OCI-LY1 (cell line): ENCODE measurements around the gene DNAL4.

Experiments
- H2AFZ ChIP-seq: fragments of 200-600 bp; sonication (generic), shearing (Covaris generic); 2 replicates; pipeline ENCODE4 v1.6.0; 2014; ENCODE audit warnings: antibody characterized with exemption, mild to moderate bottlenecking, low read length
- H3F3A ChIP-seq: fragments of 200-600 bp; sonication (generic), shearing (Covaris generic); 2 replicates; pipeline ENCODE4 v1.6.0; 2014; ENCODE audit warnings: mild to moderate bottlenecking, antibody characterized with exemption, low read length, moderate library complexity; ENCODE audit not compliant: insufficient read depth
- H3K27ac ChIP-seq: fragments of 200-600 bp; sonication (generic); 2 replicates; pipeline ENCODE4 v1.5.1; 2014; ENCODE audit warnings: low read length, mixed run types, mild to moderate bottlenecking, low read depth; ENCODE audit not compliant: poor library complexity, severe bottlenecking
- H3K27me3 ChIP-seq: fragments of 200-600 bp; sonication (generic); 2 replicates; pipeline ENCODE4 v1.6.0; 2014; ENCODE audit warnings: antibody characterized with exemption, mild to moderate bottlenecking, low read length, moderate library complexity; ENCODE audit not compliant: insufficient read depth
- H3K36me3 ChIP-seq: fragments of 200-600 bp; sonication (generic); 2 replicates; pipeline ENCODE4 v1.6.1; 2014; ENCODE audit warnings: mild to moderate bottlenecking, antibody characterized with exemption, low read length, moderate library complexity, mixed read lengths; ENCODE audit not compliant: insufficient read depth
- H3K4me1 ChIP-seq: fragments of 200-600 bp; sonication (generic); 2 replicates; pipeline ENCODE4 v1.5.1; 2014; ENCODE audit warnings: mild to moderate bottlenecking, low read length, moderate library complexity; ENCODE audit not compliant: insufficient read depth, severe bottlenecking
- H3K4me2 ChIP-seq: fragments of 200-600 bp; sonication (generic), shearing (Covaris generic); 2 replicates; pipeline ENCODE4 v1.6.1; 2014; ENCODE audit warnings: low read length
- H3K4me3 ChIP-seq: fragments of 200-600 bp; sonication (generic); 2 replicates; pipeline ENCODE4 v1.5.1; 2014; ENCODE audit warnings: low read length, low read depth, mild to moderate bottlenecking, mixed read lengths; ENCODE audit not compliant: poor library complexity, severe bottlenecking
- H3K79me2 ChIP-seq: fragments of 200-600 bp; shearing (Covaris generic); 2 replicates; pipeline ENCODE4 v1.6.1; 2016; ENCODE audit warnings: mixed run types, low read length, mixed read lengths; ENCODE audit not compliant: insufficient read depth
- H3K9ac ChIP-seq: fragments of 200-600 bp; sonication (generic), shearing (Covaris generic); 2 replicates; pipeline ENCODE4 v1.6.1; 2014; ENCODE audit warnings: mild to moderate bottlenecking, low read length, mixed read lengths
- H3K9me2 ChIP-seq: fragments of 200-600 bp; sonication (generic), shearing (Covaris generic); 2 replicates; pipeline ENCODE4 v1.6.1; 2014; ENCODE audit warnings: low read depth, mild to moderate bottlenecking, low read length, mixed read lengths
- H3K9me3 ChIP-seq: fragments of 200-600 bp; shearing (Covaris generic); 2 replicates; pipeline ENCODE4 v1.6.1; 2014; ENCODE audit warnings: low read length, mixed read lengths
- H4K20me1 ChIP-seq: fragments of 200-600 bp; sonication (generic), shearing (Covaris generic); 2 replicates; pipeline ENCODE4 v1.6.0; 2016; ENCODE audit warnings: mild to moderate bottlenecking, low read length; ENCODE audit not compliant: insufficient read depth
- CTCF ChIP-seq: fragments of 200-600 bp; sonication (generic), shearing (Covaris generic); IDR thresholded peaks from 2 replicates; pipeline ENCODE4 v1.5.1; 2017; ENCODE audit warnings: mild to moderate bottlenecking, antibody characterized with exemption, low read length, moderate library complexity, mixed read lengths
- EZH2 ChIP-seq: fragments of 200-600 bp; sonication (generic), shearing (Covaris generic); IDR thresholded peaks from 2 replicates; pipeline ENCODE4 v1.8.0; 2017; ENCODE audit warnings: borderline replicate concordance, mixed run types, mild to moderate bottlenecking, antibody characterized with exemption, low read length, moderate library complexity, mixed read lengths

Gene DNAL4

DNA sequence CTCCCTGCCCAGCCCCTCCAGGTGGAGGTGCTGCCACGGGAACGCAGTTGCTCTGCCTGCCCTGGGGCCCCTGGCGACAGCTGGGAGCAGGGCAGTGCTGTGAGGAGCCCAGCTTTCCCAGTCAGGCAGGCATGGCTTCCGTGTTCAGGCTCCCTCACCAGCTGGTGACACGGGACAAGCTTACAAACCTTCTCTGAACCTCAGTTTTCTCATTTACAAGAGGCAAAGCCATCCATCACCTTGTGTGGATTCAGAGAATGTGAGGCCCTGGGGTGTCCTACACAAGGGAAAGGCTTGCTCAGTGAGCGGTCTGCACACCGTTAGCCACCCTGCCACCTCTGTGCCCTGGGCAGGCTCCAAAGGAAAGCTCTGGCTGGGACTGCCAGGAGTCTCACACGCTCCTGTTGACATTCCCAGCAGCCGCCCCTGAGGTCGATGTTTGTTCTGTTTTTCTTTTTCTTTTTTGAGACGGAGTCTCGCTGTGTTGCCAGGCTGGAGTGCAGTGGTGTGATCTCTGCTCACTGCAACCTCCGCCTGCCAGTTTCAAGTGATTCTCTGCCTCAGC, 61.6 kb downstream of the DNAL4 start:
- no peaks in the 10 kb centered on the region for H3K27me3 ChIP-seq
- no peak overlapping the region for H3K4me2 ChIP-seq
- no peaks in the 10 kb centered on the region for H3K9me3 ChIP-seq
- no peak overlapping the region for H3K27ac ChIP-seq
- TF ChIP-seq CTCF: no peak
- no peak for TF ChIP-seq EZH2
- no peaks in the 10 kb centered on the region for H3K4me1 ChIP-seq
- H4K20me1 ChIP-seq: no peaks in the 10 kb centered on the region
- H3K4me3 ChIP-seq: no peak overlapping the region
- H2AFZ ChIP-seq: no peak overlapping the region
- no peaks in the 10 kb centered on the region for H3F3A ChIP-seq
- H3K79me2 ChIP-seq: no peaks in the 10 kb centered on the region
- no peaks in the 10 kb centered on the region for H3K9me2 ChIP-seq
- H3K36me3 ChIP-seq: peaks cover 80% of the 10 kb centered on the region; the same call in 1 of the 2 replicates
- H3K9ac ChIP-seq: no peak overlapping the region

- Histone ChIP-seq H3K9me2 (no peaks in the 10 kb centered on the region), H3K4me1 (no peaks in the 10 kb centered on the region), H4K20me1 (no peaks in the 10 kb centered on the region), H3K27ac (no peak overlapping the region), H3K36me3 (peaks cover 80% of the 10 kb centered on the region; the same call in 1 of the 2 replicates), H3K4me2 (no peak overlapping the region), H3K79me2 (no peaks in the 10 kb centered on the region), H3K9me3 (no peaks in the 10 kb centered on the region), H3F3A (no peaks in the 10 kb centered on the region), H3K9ac (no peak overlapping the region), H3K27me3 (no peaks in the 10 kb centered on the region), H2AFZ (no peak overlapping the region), H3K4me3 (no peak overlapping the region)
- TF ChIP-seq CTCF (no peak), EZH2 (no peak)
Measured at GRCh38 chr22:38731703-38732161, 62.2 kb downstream of the DNAL4 start.

DNA sequence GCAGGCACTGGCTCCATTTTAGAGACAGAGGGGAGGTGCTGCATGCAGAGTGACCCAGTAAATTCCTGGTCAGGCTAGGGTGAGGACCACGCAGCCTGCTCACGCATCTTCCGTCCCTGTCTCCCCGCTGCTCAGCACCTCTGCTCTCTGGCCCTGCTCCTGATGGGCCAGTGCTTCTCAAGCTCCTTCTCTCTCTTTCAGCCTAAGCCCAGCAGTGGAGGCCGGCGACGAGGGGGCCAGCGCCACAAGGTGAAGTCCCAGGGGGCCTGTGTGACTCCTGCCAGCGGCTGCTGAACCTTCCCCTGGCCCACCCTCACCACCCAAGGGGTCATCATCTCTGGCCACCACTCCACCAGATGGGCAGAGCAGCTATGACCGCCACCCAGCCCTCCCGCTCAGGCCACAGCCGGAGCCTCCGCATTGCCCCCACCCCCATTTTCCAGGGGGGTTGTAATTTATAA, 63.5 kb downstream of the DNAL4 start:
- Histone ChIP-seq H3K79me2 (no peaks in the 10 kb centered on the region), H3K9me3 (no peaks in the 10 kb centered on the region), H3K9ac (no peak overlapping the region), H3K4me2 (no peak overlapping the region), H4K20me1 (no peaks in the 10 kb centered on the region), H3K27me3 (no peaks in the 10 kb centered on the region), H3K4me1 (no peaks in the 10 kb centered on the region), H3K4me3 (no peak overlapping the region), H3K27ac (no peak overlapping the region), H2AFZ (no peak overlapping the region), H3F3A (no peaks in the 10 kb centered on the region), H3K9me2 (no peaks in the 10 kb centered on the region), H3K36me3 (peaks cover 81% of the 10 kb centered on the region)
- TF ChIP-seq EZH2 (no peak), CTCF (no peak)
